ENCODE data around the gene IQSEC1.
"Not testable (repeated sequence)": the region's sequence is repeated elsewhere in the genome, so short reads cannot be mapped to it uniquely, and the experiment has no call there.

Gene IQSEC1

GRCh38 chr3:12861611-12862010 is 211.6 kb downstream of the IQSEC1 start:
- peaks cover 5% of the 10 kb centered on the region for H3K4me1 ChIP-seq (ENCODE audit: control insufficient read depth, insufficient read depth, low read length)
- H3K27me3 ChIP-seq (replicated peaks; ENCODE audit: control insufficient read depth, insufficient read depth, low read length): peaks cover 13% of the 10 kb centered on the region
- H3K9ac ChIP-seq (ENCODE audit: low read length): no peak overlapping the region
- H3K4me3 ChIP-seq (ENCODE audit: low read length): no peak overlapping the region
- peaks cover 11% of the 10 kb centered on the region for H3K9me3 ChIP-seq (ENCODE audit: control insufficient read depth, low read length)
- no peak for DNase-seq (ENCODE audit: low read depth)
- no peaks in the 10 kb centered on the region for H3K36me3 ChIP-seq (ENCODE audit: control insufficient read depth, insufficient read depth, low read length, severe bottlenecking)

- H3K36me3 ChIP-seq (ENCODE audit: control insufficient read depth, insufficient read depth, low read length, severe bottlenecking): no peaks in the 10 kb centered on the region
- H3K4me3 ChIP-seq (ENCODE audit: low read length): no peak overlapping the region
- peaks cover 13% of the 10 kb centered on the region for H3K27me3 ChIP-seq (replicated peaks; ENCODE audit: control insufficient read depth, insufficient read depth, low read length)
- no peak for DNase-seq (ENCODE audit: low read depth)
- peaks cover under 1% of the 10 kb centered on the region for H3K9me3 ChIP-seq (ENCODE audit: control insufficient read depth, low read length)
- H3K4me1 ChIP-seq (ENCODE audit: control insufficient read depth, insufficient read depth, low read length): peaks cover 9% of the 10 kb centered on the region
- H3K9ac ChIP-seq (ENCODE audit: low read length): no peak overlapping the region
These were observed 213.4 kb downstream of the IQSEC1 start for GRCh38 chr3:12859840-12860239.

GRCh38 chr3:12856626-12857025 is 216.6 kb downstream of the IQSEC1 start:
- Histone ChIP-seq H3K9ac (ENCODE audit: low read length) (no peak overlapping the region), H3K36me3 (ENCODE audit: control insufficient read depth, insufficient read depth, low read length, severe bottlenecking) (no peaks in the 10 kb centered on the region)

DNA sequence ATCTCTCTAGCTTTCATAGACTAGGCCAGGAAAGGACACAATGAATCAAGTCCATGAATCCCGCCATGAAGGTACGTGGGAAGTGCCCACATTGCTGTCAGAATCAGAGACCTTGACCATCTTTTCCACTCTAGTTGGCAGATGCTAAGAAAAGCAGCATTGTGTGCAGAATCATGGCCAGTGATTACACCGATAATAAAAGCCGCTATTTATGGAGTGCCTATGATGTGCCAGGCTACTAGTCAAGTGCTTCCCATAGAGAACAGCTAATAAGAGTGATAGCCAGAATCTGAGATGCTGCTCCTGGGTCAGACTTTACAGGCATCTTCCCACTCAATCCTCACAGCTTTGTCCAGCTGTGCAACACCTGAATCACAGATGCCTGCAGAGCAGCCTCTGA is 218.7 kb downstream of the IQSEC1 start:
- DNase-seq (ENCODE audit: low read depth): no peak
- Histone ChIP-seq H3K9ac (ENCODE audit: low read length) (no peak overlapping the region), H3K4me1 (ENCODE audit: control insufficient read depth, insufficient read depth, low read length) (peaks cover 27% of the 10 kb centered on the region), H3K4me3 (ENCODE audit: low read length) (no peak overlapping the region), H3K9me3 (ENCODE audit: control insufficient read depth, low read length) (no peaks in the 10 kb centered on the region), H3K36me3 (ENCODE audit: control insufficient read depth, insufficient read depth, low read length, severe bottlenecking) (no peaks in the 10 kb centered on the region), H3K27me3 (replicated peaks; ENCODE audit: control insufficient read depth, insufficient read depth, low read length) (peaks cover 9% of the 10 kb centered on the region)

More at GRCh38 chr3:12856626-12857025, 216.6 kb downstream of the IQSEC1 start:
- peaks cover 13% of the 10 kb centered on the region for H3K27me3 ChIP-seq (replicated peaks; ENCODE audit: control insufficient read depth, insufficient read depth, low read length)
- no peak for DNase-seq (ENCODE audit: low read depth)
- H3K4me1 ChIP-seq (ENCODE audit: control insufficient read depth, insufficient read depth, low read length): peaks cover 27% of the 10 kb centered on the region
- no peaks in the 10 kb centered on the region for H3K9me3 ChIP-seq (ENCODE audit: control insufficient read depth, low read length)
- no peak overlapping the region for H3K4me3 ChIP-seq (ENCODE audit: low read length)

DNA sequence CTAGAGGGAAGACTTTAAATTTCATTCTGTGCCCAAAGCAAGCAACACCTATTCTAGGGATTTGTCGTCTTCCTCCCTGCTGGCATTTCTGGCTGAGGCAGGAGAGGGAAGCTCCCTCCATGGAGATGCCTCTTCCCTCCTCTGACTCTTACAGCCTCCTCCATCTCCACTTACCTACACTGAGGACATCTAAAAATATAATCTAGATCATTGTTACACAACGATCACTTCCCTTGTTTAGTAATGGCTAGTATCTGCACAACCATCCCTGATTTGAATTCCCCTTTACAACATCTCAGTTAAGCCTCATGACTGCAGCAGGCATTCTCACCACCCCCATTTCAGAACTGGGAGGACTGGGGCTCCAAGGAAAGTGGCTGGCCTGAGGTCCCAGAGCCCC is 219.4 kb downstream of the IQSEC1 start:
- peaks cover 27% of the 10 kb centered on the region for H3K4me1 ChIP-seq (ENCODE audit: control insufficient read depth, insufficient read depth, low read length)
- not testable (repeated sequence) for H3K36me3 ChIP-seq (ENCODE audit: control insufficient read depth, insufficient read depth, low read length, severe bottlenecking); H3K9me3 ChIP-seq (ENCODE audit: control insufficient read depth, low read length); DNase-seq (ENCODE audit: low read depth); H3K9ac ChIP-seq (ENCODE audit: low read length); H3K4me3 ChIP-seq (ENCODE audit: low read length); H3K27me3 ChIP-seq (replicated peaks; ENCODE audit: control insufficient read depth, insufficient read depth, low read length)

DNA sequence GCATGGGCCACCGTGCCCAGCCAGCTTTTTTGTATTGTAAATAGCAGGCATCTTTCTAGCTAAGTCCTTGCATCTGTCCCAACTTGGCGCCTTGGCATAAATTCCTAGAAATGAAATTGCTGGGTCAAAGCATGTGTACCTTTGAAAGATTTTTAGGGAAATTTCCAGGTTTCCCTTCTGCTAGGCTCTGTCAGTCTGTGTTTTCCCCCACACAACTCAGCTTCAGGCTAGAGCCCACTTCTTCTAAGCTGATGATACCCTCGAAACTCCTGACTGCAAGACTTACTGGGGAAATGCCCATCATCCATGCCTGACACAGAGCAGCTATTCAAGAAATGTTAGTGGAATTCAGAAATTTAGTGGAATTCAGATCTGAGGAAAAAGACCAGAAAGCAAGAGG is 221.0 kb downstream of the IQSEC1 start:
- H3K4me3 ChIP-seq (ENCODE audit: low read length): no peak overlapping the region
- no peak overlapping the region for H3K9ac ChIP-seq (ENCODE audit: low read length)
- peaks cover 27% of the 10 kb centered on the region for H3K4me1 ChIP-seq (ENCODE audit: control insufficient read depth, insufficient read depth, low read length)
- no peaks in the 10 kb centered on the region for H3K9me3 ChIP-seq (ENCODE audit: control insufficient read depth, low read length)
- H3K36me3 ChIP-seq (ENCODE audit: control insufficient read depth, insufficient read depth, low read length, severe bottlenecking): no peaks in the 10 kb centered on the region
- no peaks in the 10 kb centered on the region for H3K27me3 ChIP-seq (replicated peaks; ENCODE audit: control insufficient read depth, insufficient read depth, low read length)
- DNase-seq (ENCODE audit: low read depth): no peak
